OCI-LY3 (cell line): ENCODE measurements around the gene HBZ.

Experiments
- H2AFZ ChIP-seq: fragments of 200-600, 300-600 bp; shearing (Covaris generic); 2 replicates; pipeline ENCODE4 v1.6.0; 2014; ENCODE audit warnings: antibody characterized with exemption, low read depth, low read length
- H3K27ac ChIP-seq: fragments of 200-600, 300-600 bp; sonication (generic); 2 replicates; pipeline ENCODE4 v1.5.1; 2014; ENCODE audit warnings: mild to moderate bottlenecking, low read length, moderate library complexity, mixed read lengths
- H3K27me3 ChIP-seq: fragments of 200-600, 300-600 bp; sonication (generic); 2 replicates; pipeline ENCODE4 v1.6.1; 2014; ENCODE audit warnings: low read depth, low read length, mixed read lengths
- H3K36me3 ChIP-seq: fragments of 200-600, 300-600 bp; sonication (generic); replicated peaks from 2 replicates; pipeline ENCODE3; 2014; ENCODE audit warnings: low read depth, low read length, mixed read lengths
- H3K4me1 ChIP-seq: fragments of 300-600, 200-600 bp; sonication (generic); 2 replicates; pipeline ENCODE4 v1.6.1; 2014; ENCODE audit warnings: low read length, mixed read lengths
- H3K4me2 ChIP-seq: fragments of 200-600, 300-600 bp; sonication (generic); 2 replicates; pipeline ENCODE4 v1.6.1; 2014; ENCODE audit warnings: low read length, mixed read lengths
- H3K4me3 ChIP-seq: fragments of 300-600, 200-600 bp; sonication (generic); 2 replicates; pipeline ENCODE4 v1.5.1; 2014; ENCODE audit warnings: antibody characterized with exemption, mild to moderate bottlenecking, low read length, moderate library complexity
- H3K79me2 ChIP-seq: fragments of 300-600, 200-600 bp; shearing (Covaris generic); 2 replicates; pipeline ENCODE4 v1.6.1; 2014; ENCODE audit warnings: mild to moderate bottlenecking, low read length, mixed read lengths
- H3K9ac ChIP-seq: fragments of 300-600, 200-600 bp; shearing (Covaris generic); 2 replicates; pipeline ENCODE4 v1.6.0; 2014; ENCODE audit warnings: mild to moderate bottlenecking, low read length, moderate library complexity
- H3K9me3 ChIP-seq: fragments of 200-600, 300-600 bp; shearing (Covaris generic); 2 replicates; pipeline ENCODE4 v1.6.1; 2014; ENCODE audit warnings: low read length, mixed read lengths; ENCODE audit not compliant: insufficient read depth
- H4K20me1 ChIP-seq: fragments of 200-600, 300-600 bp; sonication (generic); 2 replicates; pipeline ENCODE4 v1.6.1; 2016; ENCODE audit warnings: low read length, mixed read lengths; ENCODE audit not compliant: insufficient read depth
- EZH2phosphoT487 ChIP-seq: fragments of 200-600 bp; shearing (Covaris generic); IDR thresholded peaks from 2 replicates; pipeline ENCODE4 v1.6.1; 2018; ENCODE audit warnings: antibody characterized with exemption, mixed run types, low read depth
- TF ChIP-seq, protein P1 (sequence below): fragments of 200-600, 300-600 bp; sonication (generic); IDR thresholded peaks from 2 replicates; pipeline ENCODE4 v1.5.1; 2014; ENCODE audit warnings: antibody characterized with exemption, low read length, low read depth

HBZ gene

DNA sequence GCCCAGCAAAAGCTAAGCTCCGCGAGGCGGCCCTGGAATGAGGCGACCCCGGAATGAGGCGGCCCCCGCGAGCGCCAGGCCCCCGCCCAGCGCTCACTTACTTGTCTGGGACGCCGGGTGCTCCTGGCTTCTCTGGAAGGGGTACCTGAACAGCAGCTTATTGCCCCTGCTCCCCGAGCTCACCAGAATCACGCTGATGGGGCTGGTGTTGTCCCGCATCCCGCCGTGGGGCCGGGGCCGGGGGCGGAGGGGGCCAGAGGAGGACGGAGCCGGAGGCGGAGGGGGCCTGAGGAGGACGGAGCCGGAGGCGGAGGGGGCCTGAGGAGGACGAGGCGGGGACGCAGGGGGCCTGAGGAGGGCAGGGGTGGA, 14.4 kb upstream of the HBZ start:
- Histone ChIP-seq H3K79me2 (peaks cover 48% of the 10 kb centered on the region), H3K4me2 (peak overlapping the region; percentile 60), H3K4me3 (peak overlapping the region; percentile 87), H3K36me3 (peaks cover 6% of the 10 kb centered on the region), H2AFZ (no peak overlapping the region), H3K27ac (peak overlapping the region; percentile 48), H4K20me1 (peaks cover 9% of the 10 kb centered on the region; the same call in 1 of the 2 replicates), H3K27me3 (no peaks in the 10 kb centered on the region), H3K4me1 (peaks cover 5% of the 10 kb centered on the region), H3K9me3 (no peaks in the 10 kb centered on the region; the same call in 1 of the 2 replicates), H3K9ac (peak overlapping the region; percentile 81)
- TF ChIP-seq, protein P1, sequence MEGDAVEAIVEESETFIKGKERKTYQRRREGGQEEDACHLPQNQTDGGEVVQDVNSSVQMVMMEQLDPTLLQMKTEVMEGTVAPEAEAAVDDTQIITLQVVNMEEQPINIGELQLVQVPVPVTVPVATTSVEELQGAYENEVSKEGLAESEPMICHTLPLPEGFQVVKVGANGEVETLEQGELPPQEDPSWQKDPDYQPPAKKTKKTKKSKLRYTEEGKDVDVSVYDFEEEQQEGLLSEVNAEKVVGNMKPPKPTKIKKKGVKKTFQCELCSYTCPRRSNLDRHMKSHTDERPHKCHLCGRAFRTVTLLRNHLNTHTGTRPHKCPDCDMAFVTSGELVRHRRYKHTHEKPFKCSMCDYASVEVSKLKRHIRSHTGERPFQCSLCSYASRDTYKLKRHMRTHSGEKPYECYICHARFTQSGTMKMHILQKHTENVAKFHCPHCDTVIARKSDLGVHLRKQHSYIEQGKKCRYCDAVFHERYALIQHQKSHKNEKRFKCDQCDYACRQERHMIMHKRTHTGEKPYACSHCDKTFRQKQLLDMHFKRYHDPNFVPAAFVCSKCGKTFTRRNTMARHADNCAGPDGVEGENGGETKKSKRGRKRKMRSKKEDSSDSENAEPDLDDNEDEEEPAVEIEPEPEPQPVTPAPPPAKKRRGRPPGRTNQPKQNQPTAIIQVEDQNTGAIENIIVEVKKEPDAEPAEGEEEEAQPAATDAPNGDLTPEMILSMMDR = no peak
- no peak for TF ChIP-seq EZH2phosphoT487

DNA sequence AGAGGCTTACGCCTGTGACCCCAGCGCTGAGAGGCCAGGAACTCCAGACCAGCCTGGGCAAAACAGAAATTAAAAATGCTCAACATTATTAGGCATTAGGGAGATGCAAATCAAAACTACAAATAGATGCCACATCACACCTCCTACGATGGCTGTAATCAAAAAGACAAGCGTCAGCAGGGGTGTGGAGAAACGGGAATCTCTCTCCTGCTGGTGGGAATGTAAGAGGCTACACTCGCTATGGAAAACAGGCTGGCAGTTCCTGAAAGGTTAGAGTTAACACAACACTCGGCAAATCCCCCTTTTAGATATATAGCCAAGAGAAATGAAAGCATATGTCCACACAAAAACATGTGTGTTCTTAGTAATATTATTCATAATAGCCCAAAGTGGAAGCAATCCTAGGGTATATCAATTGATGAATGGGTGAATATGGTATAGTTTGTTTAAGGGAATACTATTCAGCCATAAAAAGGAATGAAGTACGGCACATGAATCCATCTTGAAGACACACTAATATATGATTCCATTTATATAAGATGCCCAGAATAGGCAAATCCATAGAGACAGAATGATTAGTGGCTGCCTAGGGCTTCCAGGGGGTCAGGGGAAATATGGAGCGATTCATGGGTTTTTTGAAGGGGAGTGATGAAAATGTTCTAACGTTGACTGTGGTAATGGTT, 12.1 kb upstream of the HBZ start:
- peaks cover 5% of the 10 kb centered on the region for H3K4me1 ChIP-seq
- no peak overlapping the region for H3K4me2 ChIP-seq
- no peaks in the 10 kb centered on the region; the same call in 1 of the 2 replicates for H3K9me3 ChIP-seq
- H3K36me3 ChIP-seq = peaks cover 4% of the 10 kb centered on the region
- no peaks in the 10 kb centered on the region for H4K20me1 ChIP-seq
- H3K27me3 ChIP-seq = no peaks in the 10 kb centered on the region
- no peak for TF ChIP-seq EZH2phosphoT487
- TF ChIP-seq, protein P1 = no peak
- H3K79me2 ChIP-seq = peaks cover 27% of the 10 kb centered on the region
- H2AFZ ChIP-seq = no peak overlapping the region
- H3K4me3 ChIP-seq = no peak overlapping the region
- H3K27ac ChIP-seq = no peak overlapping the region
- no peak overlapping the region for H3K9ac ChIP-seq

DNA sequence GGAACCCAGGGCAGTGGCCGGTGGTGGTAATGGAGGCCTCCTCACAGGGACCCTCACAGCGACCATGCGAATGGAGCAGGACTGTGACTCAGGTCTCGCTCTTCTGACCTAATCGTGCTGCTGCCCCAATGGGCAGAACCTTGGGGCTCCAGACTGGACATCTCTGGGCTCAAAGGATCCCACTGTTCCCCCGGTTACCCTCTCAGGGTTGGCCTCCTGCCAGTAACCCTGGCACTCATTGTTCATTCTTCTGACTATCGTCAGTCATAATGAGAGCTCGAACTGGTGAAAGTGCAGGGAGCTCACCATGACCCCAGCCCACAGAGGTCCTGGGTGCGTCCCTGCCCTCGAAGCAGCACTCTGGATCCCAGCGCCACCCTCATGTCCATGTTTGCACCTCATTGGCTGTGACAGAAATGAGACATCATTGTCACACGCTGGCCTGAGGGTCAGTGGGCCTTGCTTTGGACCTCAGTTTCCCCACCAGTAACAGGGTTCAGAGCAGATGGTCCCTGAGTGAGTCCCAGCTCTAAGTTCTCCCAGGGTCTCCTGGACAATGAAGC, 10.0 kb upstream of the HBZ start:
- H2AFZ ChIP-seq = no peak overlapping the region
- H3K36me3 ChIP-seq = no peaks in the 10 kb centered on the region
- TF ChIP-seq EZH2phosphoT487 = no peak
- TF ChIP-seq, protein P1 = no peak
- no peak overlapping the region for H3K27ac ChIP-seq
- H3K79me2 ChIP-seq = peaks cover 7% of the 10 kb centered on the region
- H3K4me3 ChIP-seq = no peak overlapping the region
- H3K4me1 ChIP-seq = peaks cover under 1% of the 10 kb centered on the region; the same call in 1 of the 2 replicates
- no peak overlapping the region for H3K4me2 ChIP-seq
- no peaks in the 10 kb centered on the region for H4K20me1 ChIP-seq
- H3K9me3 ChIP-seq = no peaks in the 10 kb centered on the region; the same call in 1 of the 2 replicates
- H3K9ac ChIP-seq = no peak overlapping the region
- no peaks in the 10 kb centered on the region for H3K27me3 ChIP-seq

DNA sequence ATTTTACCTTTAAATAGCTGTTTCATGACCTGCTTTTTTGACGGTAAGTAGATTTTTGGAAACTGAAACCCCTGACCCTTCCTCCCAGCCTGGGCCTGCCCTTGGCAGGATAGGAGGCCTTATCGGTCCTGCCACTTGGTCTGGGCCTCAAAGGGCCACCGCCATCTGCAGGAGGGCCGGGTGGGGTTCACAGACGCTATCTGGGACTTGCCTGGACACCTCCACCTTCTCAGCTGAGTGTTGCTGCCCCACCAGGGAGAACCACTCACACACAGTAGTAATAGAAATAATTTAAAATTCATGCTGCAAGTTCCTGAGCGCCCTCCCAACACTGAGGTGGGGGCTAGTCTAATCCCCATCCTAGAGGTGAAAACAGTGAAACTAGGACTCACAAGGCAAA, 9.4 kb upstream of the HBZ start:
- H3K27me3 ChIP-seq = no peaks in the 10 kb centered on the region
- no peak overlapping the region for H3K27ac ChIP-seq
- no peaks in the 10 kb centered on the region; the same call in 1 of the 2 replicates for H3K9me3 ChIP-seq
- H3K36me3 ChIP-seq = no peaks in the 10 kb centered on the region
- H3K9ac ChIP-seq = no peak overlapping the region
- H4K20me1 ChIP-seq = no peaks in the 10 kb centered on the region
- no peak overlapping the region for H3K4me2 ChIP-seq
- no peak overlapping the region for H2AFZ ChIP-seq
- no peaks in the 10 kb centered on the region for H3K4me1 ChIP-seq
- peaks cover 1% of the 10 kb centered on the region for H3K79me2 ChIP-seq
- no peak overlapping the region for H3K4me3 ChIP-seq
- TF ChIP-seq, protein P1 = no peak
- TF ChIP-seq EZH2phosphoT487 = no peak
